GM19035 (cell line): ENCODE results near the gene CPEB1.
A peak's percentile ranks its signal among the peaks of the same experiment; 100 is the strongest.
"Not testable (repeated sequence)": the region's sequence is repeated elsewhere in the genome, so short reads cannot be mapped to it uniquely, and the experiment has no call there.

Source experiments
- ATAC-seq: cut with Tn5 transposase; IDR thresholded peaks from one replicate; pipeline ENCODE4 v1.9.1; 2021; ENCODE audit not compliant: unreplicated experiment

CPEB1 gene

GRCh38 chr15:82530606-82531379 is 116.4 kb downstream of the CPEB1 start:
- ATAC-seq, result peak; percentile 95

- no peak for ATAC-seq
Observed at GRCh38 chr15:82530006-82530405, 117.2 kb downstream of the CPEB1 start.

- not testable (repeated sequence) for ATAC-seq
Observed at GRCh38 chr15:82513587-82513986, 133.6 kb downstream of the CPEB1 start.

GRCh38 chr15:82507693-82508092 is 139.5 kb downstream of the CPEB1 start:
- not testable (repeated sequence) for ATAC-seq

GRCh38 chr15:82507087-82507486 is 140.1 kb downstream of the CPEB1 start:
- ATAC-seq, result not testable (repeated sequence)

- ATAC-seq, result not testable (repeated sequence)
Observed at GRCh38 chr15:82505842-82506241, 141.3 kb downstream of the CPEB1 start.

DNA sequence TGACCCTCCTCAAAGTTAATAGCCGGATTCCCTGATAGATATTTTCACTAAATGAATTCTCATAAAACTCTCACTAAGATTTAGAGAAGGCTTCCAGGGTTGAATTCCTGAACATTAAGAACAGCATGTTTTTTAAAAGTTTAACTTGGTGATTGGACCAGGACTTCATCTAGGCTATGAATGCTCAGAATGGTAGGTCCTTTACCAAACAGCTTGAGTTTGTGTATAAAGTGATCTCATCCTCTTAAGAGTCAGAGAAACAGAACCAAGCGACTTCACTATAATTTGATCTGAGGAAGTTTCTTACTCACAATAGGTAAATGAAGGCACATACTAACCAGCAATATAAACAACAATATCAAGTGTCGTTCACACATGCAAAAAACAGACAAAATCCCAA is 143.1 kb downstream of the CPEB1 start:
- ATAC-seq, result not testable (repeated sequence)

GRCh38 chr15:82502700-82503339 is 144.3 kb downstream of the CPEB1 start:
- ATAC-seq, result not testable (repeated sequence)

DNA sequence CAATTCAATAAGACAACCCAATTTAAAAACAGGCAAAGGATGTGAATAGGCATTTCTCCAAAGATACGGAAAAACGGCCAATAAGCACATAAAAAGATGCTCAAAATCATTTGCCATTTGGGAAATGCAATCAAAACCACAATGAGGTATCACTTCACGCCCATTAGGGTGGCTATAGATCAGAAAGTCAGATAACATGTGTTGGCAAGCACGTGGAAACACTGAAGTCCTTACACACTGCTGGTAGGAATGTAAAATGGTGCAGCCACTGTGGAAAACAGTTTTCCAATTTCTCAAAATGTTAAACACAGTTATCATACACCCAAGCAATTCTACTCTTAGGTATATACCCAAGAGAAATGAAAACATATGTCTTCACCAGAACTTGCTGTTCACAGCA is 146.4 kb downstream of the CPEB1 start:
- ATAC-seq, result not testable (repeated sequence)

- not testable (repeated sequence) for ATAC-seq
Observed at GRCh38 chr15:82497978-82498377, 149.2 kb downstream of the CPEB1 start.
